GM23338 (cell line): Measurements from ENCODE around the gene SORCS2. TPM values are rescaled to one million over a fixed set of nuclear protein-coding genes. Genes with fewer than 3 reads are reported as not detected.

Source experiments
- ATAC-seq: fragments of 200-7000 bp; cut with Tn5 transposase; 3 replicates; pipeline ENCODE4 v1.9.1; 2020
- DNase-seq: peaks from one replicate; pipeline ENCODE4 v3.0.0-alpha.2; 2015; ENCODE audit warnings: low spot score
- H2AFZ ChIP-seq: fragments of 200-600 bp; sonication (generic); 2 replicates; pipeline ENCODE4 v1.8.0; 2016; ENCODE audit warnings: antibody characterized with exemption, mild to moderate bottlenecking, moderate library complexity
- H3F3A ChIP-seq: fragments of 200-600 bp; sonication (generic); replicated peaks from 2 replicates; pipeline ENCODE4 v1.8.0; 2017; ENCODE audit warnings: antibody characterized with exemption, mixed run types, low read depth
- H3K27ac ChIP-seq: fragments of 200-600 bp; sonication (generic); 2 replicates; pipeline ENCODE4 v1.6.1; 2016; ENCODE audit warnings: low read depth
- H3K27me3 ChIP-seq: fragments of 200-600 bp; sonication (generic); 2 replicates; pipeline ENCODE4 v1.8.0; 2016; ENCODE audit warnings: mild to moderate bottlenecking, mixed run types, moderate library complexity; ENCODE audit not compliant: insufficient read depth
- H3K36me3 ChIP-seq: fragments of 200-600 bp; sonication (generic); 2 replicates; pipeline ENCODE4 v1.8.0; 2016; ENCODE audit warnings: mild to moderate bottlenecking; ENCODE audit not compliant: insufficient read depth
- H3K4me1 ChIP-seq: fragments of 200-600 bp; sonication (generic); 2 replicates; pipeline ENCODE4 v1.8.0; 2016; ENCODE audit warnings: mild to moderate bottlenecking, moderate library complexity; ENCODE audit not compliant: insufficient read depth
- H3K4me2 ChIP-seq: fragments of 200-600 bp; sonication (generic); 2 replicates; pipeline ENCODE4 v1.7.1; 2017; ENCODE audit warnings: mixed run types
- H3K4me3 ChIP-seq: fragments of 200-600 bp; sonication (generic); 2 replicates; pipeline ENCODE4 v1.6.1; 2016; ENCODE audit warnings: mixed run types
- H3K79me2 ChIP-seq: fragments of 200-600 bp; sonication (generic); replicated peaks from 2 replicates; pipeline ENCODE4 v1.8.0; 2017; ENCODE audit warnings: mild to moderate bottlenecking; ENCODE audit not compliant: insufficient read depth
- H3K9me2 ChIP-seq: fragments of 200-600 bp; sonication (generic); 2 replicates; pipeline ENCODE4 v1.8.0; 2017; ENCODE audit not compliant: insufficient read depth
- H4K20me1 ChIP-seq: fragments of 200-600 bp; sonication (generic); replicated peaks from 2 replicates; pipeline ENCODE4 v1.8.0; 2017; ENCODE audit warnings: mild to moderate bottlenecking; ENCODE audit not compliant: insufficient read depth
- H3K27ac Mint-ChIP-seq: 2 replicates; pipeline ENCODE4 v1.8.0; 2020; ENCODE audit warnings: inconsistent platforms, mild to moderate bottlenecking, moderate library complexity, mixed read lengths
- H3K27me3 Mint-ChIP-seq: 3 replicates; pipeline ENCODE4 v1.8.0; 2022; ENCODE audit warnings: low read depth, mild to moderate bottlenecking, moderate library complexity, mixed read lengths, inconsistent platforms; ENCODE audit not compliant: insufficient read depth, poor library complexity
- H3K36me3 Mint-ChIP-seq: 3 replicates; pipeline ENCODE4 v1.8.0; 2021; ENCODE audit warnings: low read depth, mild to moderate bottlenecking, inconsistent platforms, moderate library complexity, mixed read lengths
- H3K4me1 Mint-ChIP-seq: 3 replicates; pipeline ENCODE4 v1.8.0; 2020; ENCODE audit warnings: mild to moderate bottlenecking, inconsistent platforms, mixed read lengths
- H3K4me3 Mint-ChIP-seq: 3 replicates; pipeline ENCODE4 v1.8.0; 2021; ENCODE audit warnings: moderate library complexity, mild to moderate bottlenecking, inconsistent platforms, mixed read lengths
- H3K9me3 Mint-ChIP-seq: 3 replicates; pipeline ENCODE4 v1.8.0; 2020; ENCODE audit warnings: moderate library complexity, mild to moderate bottlenecking, inconsistent platforms, mixed read lengths
- CREB1 ChIP-seq: fragments of 250-450 bp; sonication (Bioruptor Pico); IDR thresholded peaks from 2 replicates; pipeline ENCODE4 v1.5.0; 2020; ENCODE audit warnings: low read depth, mild to moderate bottlenecking, moderate library complexity
- CTCF ChIP-seq, 2 experiments: fragments of 200-600 bp in 1 of 2; sonication (generic) in 1 of 2; conservative IDR thresholded peaks; 2 replicates each; pipeline versions ENCODE4 v1.5.1 to v1.6.1; 2016 to 2017; ENCODE audit warnings: antibody characterized with exemption in 2 of 2, low read depth in 2 of 2, mild to moderate bottlenecking in 2 of 2, moderate library complexity in 1 of 2
- ETS1 ChIP-seq: IDR thresholded peaks from 2 replicates; pipeline ENCODE4 v1.6.1; 2016; ENCODE audit warnings: antibody characterized with exemption
- EZH2 ChIP-seq: fragments of 200-600 bp; sonication (generic); IDR thresholded peaks from one replicate; pipeline ENCODE4 v1.8.0; 2017; ENCODE audit warnings: antibody characterized with exemption, mild to moderate bottlenecking, low read depth; ENCODE audit not compliant: unreplicated experiment
- EZH2phosphoT487 ChIP-seq: fragments of 200-600 bp; sonication (generic); IDR thresholded peaks from one replicate; pipeline ENCODE4 v1.8.1; 2018; ENCODE audit warnings: antibody characterized with exemption; ENCODE audit not compliant: unreplicated experiment
- JUNB ChIP-seq: IDR thresholded peaks from one replicate; pipeline ENCODE4 v1.6.1; 2016; ENCODE audit warnings: antibody characterized with exemption; ENCODE audit not compliant: unreplicated experiment
- NANOG ChIP-seq: IDR thresholded peaks from 2 replicates; pipeline ENCODE4 v1.6.1; 2016; ENCODE audit warnings: antibody characterized with exemption, borderline replicate concordance
- REST ChIP-seq: IDR thresholded peaks from one replicate; pipeline ENCODE4 v1.6.1; 2018; ENCODE audit warnings: antibody characterized with exemption; ENCODE audit not compliant: unreplicated experiment
- STAT1 ChIP-seq: IDR thresholded peaks from one replicate; pipeline ENCODE4 v1.6.1; 2016; ENCODE audit warnings: antibody characterized with exemption; ENCODE audit not compliant: unreplicated experiment
- ZNF331 ChIP-seq: fragments of 250-450 bp; sonication (Bioruptor Pico); IDR thresholded peaks from 2 replicates; pipeline ENCODE4 v1.5.0; 2020; ENCODE audit warnings: low read depth, mild to moderate bottlenecking, moderate library complexity
- ZNF462 ChIP-seq: fragments of 250-450 bp; sonication (Bioruptor Pico); IDR thresholded peaks from 2 replicates; pipeline ENCODE4 v1.5.0; 2020; ENCODE audit warnings: mild to moderate bottlenecking, moderate library complexity
- polyA plus RNA-seq: library from polyadenylated mRNA; unstranded; fragments of >200 nt; fragmentation: Nextera tagmentation; extraction: Ambion mirVana; gene quantifications from 2 replicates; pipeline ENCODE4 v1.2.1, GENCODE V29; 2016
- total RNA-seq: library from RNA; depleted of rRNA; stranded (reverse); fragments of >200 nt; shearing (Covaris generic); gene quantifications from 2 replicates; pipeline ENCODE4 v1.2.3, GENCODE V29; 2014

The SORCS2 gene
- total and polyA plus RNA-seq, 2 experiments from 2014 or later, result 0.47 to 2.4 TPM

- TF ChIP-seq ETS1, result no peak
- TF ChIP-seq REST, result no peak
- TF ChIP-seq JUNB, result no peak
- TF ChIP-seq STAT1, result no peak
- no peak for TF ChIP-seq EZH2phosphoT487
- TF ChIP-seq ZNF331, result no peak
- no peak for TF ChIP-seq CREB1
Measured at GRCh38 chr4:7533267-7533666, 340.9 kb downstream of the SORCS2 start (continued).

GRCh38 chr4:7535094-7535493, 342.8 kb downstream of the SORCS2 start:
- H3K4me1 Mint-ChIP-seq, result peaks cover 15% of the 10 kb centered on the region
- H3K4me3 ChIP-seq, result no peak overlapping the region
- no peaks in the 10 kb centered on the region for H3K79me2 ChIP-seq
- H3K4me1 ChIP-seq, result no peaks in the 10 kb centered on the region
- DNase-seq (no peak), ATAC-seq (no peak)
- H3K36me3 ChIP-seq, result no peaks in the 10 kb centered on the region
- H3K9me3 Mint-ChIP-seq, result peaks cover 5% of the 10 kb centered on the region
- no peaks in the 10 kb centered on the region for H3K27me3 ChIP-seq
- H4K20me1 ChIP-seq, result no peaks in the 10 kb centered on the region
- H3K27me3 Mint-ChIP-seq, result peaks cover 16% of the 10 kb centered on the region
- H3K27ac ChIP-seq, result no peak overlapping the region
- no peaks in the 10 kb centered on the region for H3K36me3 Mint-ChIP-seq
- no peak overlapping the region for H3K4me3 Mint-ChIP-seq
- H3K9me2 ChIP-seq, result no peaks in the 10 kb centered on the region
- H2AFZ ChIP-seq, result no peak overlapping the region
- no peaks in the 10 kb centered on the region for H3F3A ChIP-seq
- no peak overlapping the region for H3K4me2 ChIP-seq
- H3K27ac Mint-ChIP-seq, result no peak overlapping the region
- TF ChIP-seq CTCF (conservative IDR thresholded peaks at IDR 0.05; ENCODE audit: low read depth in 2 of 2) (no peak), ZNF462 (CRISPR knock-in tag) (no peak), NANOG (no peak), JUNB (no peak), ZNF331 (no peak), EZH2 (no peak)
